Astrocyte (in vitro differentiated cells and primary cell): ENCODE results near the gene MAT2A.

ENCODE experiments used
- EZH2 ChIP-seq: IDR thresholded peaks from 2 replicates; pipeline ENCODE4 v1.6.1; 2012; ENCODE audit warnings: mild to moderate bottlenecking, low read length, inconsistent platforms; ENCODE audit not compliant: insufficient read depth
- TF ChIP-seq, protein P1 (sequence below): IDR thresholded peaks from 2 replicates; pipeline ENCODE4 v1.5.1; 2011; ENCODE audit warnings: low read depth, mild to moderate bottlenecking, inconsistent platforms, low read length, moderate library complexity; ENCODE audit not compliant: insufficient read depth

DNA sequence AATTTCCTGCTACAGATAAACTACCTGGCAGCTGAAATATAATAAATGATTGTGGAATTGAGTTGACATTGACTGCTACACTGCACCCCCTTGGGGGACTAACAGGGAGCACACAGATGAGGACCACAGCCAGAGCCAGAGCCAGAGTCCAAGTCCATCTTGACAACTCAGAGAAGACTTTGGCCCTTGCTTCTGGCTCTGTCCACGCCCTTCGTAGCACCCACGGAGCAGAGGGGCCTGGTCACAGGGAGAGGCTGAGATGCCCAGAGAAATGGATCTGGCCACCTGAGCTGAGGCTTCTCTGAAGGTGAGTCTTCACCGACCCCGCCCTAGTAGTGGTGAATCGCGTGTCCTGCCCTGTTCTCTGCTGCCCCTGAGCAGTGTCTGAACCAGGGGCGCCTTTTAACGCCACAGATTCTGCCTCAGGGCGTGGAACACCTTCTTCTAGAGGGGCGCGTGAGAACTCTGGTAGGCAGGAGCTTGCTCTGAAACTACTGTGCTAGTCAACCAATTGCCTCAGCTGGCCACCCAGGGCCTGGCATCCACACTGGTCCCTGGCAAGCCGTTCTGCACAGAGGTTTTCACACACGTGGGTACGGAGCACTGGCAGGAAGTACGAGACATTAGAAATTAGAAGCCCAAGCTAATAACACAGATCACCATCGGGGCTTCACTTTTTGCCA lies 35.7 kb upstream of the MAT2A start:
- TF ChIP-seq, protein P1, sequence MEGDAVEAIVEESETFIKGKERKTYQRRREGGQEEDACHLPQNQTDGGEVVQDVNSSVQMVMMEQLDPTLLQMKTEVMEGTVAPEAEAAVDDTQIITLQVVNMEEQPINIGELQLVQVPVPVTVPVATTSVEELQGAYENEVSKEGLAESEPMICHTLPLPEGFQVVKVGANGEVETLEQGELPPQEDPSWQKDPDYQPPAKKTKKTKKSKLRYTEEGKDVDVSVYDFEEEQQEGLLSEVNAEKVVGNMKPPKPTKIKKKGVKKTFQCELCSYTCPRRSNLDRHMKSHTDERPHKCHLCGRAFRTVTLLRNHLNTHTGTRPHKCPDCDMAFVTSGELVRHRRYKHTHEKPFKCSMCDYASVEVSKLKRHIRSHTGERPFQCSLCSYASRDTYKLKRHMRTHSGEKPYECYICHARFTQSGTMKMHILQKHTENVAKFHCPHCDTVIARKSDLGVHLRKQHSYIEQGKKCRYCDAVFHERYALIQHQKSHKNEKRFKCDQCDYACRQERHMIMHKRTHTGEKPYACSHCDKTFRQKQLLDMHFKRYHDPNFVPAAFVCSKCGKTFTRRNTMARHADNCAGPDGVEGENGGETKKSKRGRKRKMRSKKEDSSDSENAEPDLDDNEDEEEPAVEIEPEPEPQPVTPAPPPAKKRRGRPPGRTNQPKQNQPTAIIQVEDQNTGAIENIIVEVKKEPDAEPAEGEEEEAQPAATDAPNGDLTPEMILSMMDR = no peak
- TF ChIP-seq EZH2 = no peak
